ENCODE results near the gene PLEKHN1.

The PLEKHN1 gene

DNA sequence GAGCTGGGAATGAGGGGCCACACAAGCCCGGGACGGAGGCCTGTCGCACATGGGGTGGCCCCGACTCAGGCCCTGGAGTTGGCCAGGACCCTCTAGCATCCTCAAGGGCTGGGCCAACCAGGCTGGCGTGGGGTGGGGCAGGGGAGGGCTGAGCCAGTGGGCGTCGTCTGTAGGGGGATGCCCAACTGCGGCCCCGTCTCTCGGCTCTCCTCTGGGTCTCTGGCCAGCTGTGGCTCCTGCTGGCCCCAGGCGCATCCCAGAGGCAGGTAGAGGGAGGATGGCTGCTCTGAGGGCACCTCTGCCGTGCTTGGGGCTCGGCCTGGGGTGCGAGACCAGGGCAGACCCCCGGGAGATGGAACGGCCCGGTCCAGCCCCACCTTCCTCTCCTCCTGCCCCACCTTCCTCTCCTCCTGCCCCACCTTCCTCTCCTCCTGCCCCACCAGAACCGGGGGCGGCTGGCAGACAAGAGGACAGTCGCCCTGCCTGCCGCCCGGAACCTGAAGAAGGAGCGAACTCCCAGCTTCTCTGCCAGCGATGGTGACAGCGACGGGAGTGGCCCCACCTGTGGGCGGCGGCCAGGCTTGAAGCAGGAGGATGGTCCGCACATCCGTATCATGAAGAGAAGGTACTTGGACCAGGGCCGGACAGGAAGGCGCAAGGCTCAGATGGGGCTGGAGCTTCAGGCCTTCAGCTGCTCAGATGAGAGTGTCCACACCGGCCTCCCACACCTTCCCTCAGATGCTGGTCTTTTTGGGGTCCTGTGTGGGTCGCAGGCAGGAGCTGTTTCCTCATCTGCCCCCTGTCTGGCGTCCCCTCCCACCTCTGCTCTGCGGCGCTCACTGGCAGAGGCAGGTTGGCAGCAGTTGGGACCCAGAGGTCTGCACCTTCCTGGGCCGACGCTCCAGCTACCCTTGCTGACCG lies 36.3 kb upstream of the PLEKHN1 start:
- DNase-seq (ENCODE audit: low read depth, low spot score): no peak

DNA sequence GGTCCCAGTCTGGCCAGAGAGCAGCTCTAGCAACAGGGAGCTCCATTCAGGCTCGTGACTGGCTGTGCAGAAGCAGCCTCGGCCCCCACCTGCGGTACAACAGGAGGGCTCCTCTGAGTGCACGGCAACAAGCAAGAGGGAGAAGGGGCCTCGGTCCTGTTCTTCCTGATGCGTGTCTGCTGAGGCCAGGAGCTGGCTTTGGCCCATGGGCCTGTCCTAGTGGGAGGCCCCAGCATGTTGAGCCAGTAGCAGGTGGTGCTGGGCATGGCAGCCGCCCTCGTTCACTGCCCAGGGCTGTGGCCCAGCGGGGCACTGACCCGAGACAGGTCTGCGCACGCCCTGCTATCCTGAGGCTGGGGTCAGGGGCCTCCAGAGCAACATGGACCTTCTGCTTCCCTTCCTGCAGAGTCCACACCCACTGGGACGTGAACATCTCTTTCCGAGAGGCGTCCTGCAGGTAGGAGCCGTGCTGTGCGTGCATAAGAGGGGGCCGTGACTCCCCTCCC lies 35.6 kb upstream of the PLEKHN1 start:
- DNase-seq (ENCODE audit: low read depth, low spot score): no peak

DNA sequence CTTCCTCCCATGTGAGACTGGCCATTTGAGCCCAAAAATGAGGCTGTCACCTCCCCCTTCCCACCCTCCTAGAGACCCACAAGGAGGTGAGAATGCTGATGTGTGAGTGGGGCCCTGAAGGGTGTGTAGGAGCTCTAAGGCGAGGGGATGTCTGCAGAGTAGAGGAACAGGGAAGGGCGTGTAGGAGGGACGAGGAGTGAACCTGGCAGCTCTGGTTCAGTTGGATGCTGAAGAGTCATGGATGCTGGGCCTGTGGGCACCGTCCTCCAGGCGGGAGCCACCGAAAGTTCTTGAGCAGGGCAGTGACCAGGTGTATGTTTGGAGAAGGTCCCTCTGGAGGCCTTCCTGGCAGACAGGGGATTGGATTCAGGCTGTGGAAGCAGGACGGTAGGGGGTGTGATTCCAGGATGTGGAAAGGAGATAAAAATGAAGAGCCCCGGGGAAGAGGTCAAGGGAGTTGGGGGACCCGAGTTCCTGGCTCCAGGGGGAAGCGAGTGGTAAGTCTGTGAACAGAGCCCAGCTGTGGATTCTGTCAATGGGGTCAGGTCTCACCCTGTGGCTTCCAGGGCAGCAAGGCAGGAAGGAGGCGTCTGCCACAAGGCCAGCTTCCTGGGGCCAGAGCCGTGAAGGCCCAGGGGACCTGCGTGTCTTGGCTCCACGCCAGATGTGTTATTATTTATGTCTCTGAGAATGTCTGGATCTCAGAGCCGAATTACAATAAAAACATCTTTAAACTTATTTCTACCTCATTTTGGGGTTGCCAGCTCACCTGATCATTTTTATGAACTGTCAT lies 34.7 kb upstream of the PLEKHN1 start:
- no peak for DNase-seq (ENCODE audit: low read depth, low spot score)

DNA sequence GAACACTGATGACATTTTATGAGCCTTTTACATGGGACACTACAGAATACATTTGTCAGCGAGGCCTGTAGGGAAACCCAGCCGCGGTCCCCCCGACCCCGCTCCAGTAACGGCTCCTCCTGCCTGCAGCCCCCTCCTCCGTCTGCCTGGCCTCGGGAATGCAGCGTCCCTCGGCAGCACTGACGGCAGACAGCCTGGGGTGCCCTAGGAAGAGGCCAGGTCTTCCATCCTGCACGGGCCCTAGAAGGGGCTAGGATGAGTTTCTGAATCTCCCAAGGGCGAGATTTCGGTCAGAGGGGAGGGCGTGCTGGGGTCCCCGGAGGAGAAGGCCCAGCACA lies 34.1 kb upstream of the PLEKHN1 start:
- DNase-seq (ENCODE audit: low read depth, low spot score): no peak

DNA sequence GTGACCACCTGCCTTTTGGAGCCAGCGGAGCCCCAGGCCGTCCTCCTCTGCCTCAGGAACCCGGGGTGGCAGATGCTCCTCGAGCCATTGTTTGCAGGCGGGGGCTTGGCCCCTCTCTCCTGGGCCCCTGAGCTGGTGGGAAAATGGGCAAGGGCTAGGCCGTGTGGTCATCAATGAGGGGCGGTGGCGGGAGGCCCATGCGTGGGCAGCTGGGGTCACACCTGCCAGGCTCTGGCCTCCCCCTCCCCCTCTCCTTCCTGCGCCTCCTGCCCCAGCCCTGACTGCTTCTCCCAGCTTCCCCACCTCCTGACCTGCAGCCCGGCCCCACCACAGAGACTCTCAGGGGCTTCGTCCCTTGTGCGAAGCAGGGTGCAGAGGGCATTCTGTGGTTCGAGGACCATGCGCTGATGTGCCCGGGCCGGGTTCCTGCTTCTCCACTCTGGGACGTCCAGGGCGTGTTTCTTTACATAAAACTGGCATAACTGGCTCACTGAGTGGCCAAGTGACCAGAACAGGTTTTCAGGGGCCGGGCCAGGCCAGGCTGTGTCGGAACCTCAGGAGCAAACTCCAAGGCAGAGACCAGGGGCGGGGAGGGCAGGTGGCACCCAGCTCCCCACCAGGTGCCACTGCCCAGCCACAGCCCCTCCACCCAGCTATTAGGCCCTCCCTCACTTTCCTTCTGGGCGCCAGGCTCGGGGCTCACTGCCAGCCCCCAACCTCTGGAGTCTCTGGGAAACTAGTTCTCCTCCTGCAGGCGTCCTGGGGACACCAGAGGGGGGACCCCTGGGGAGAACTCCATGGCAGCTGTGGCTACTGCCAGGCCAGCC lies 33.3 kb upstream of the PLEKHN1 start:
- DNase-seq (ENCODE audit: low read depth, low spot score): no peak

DNA sequence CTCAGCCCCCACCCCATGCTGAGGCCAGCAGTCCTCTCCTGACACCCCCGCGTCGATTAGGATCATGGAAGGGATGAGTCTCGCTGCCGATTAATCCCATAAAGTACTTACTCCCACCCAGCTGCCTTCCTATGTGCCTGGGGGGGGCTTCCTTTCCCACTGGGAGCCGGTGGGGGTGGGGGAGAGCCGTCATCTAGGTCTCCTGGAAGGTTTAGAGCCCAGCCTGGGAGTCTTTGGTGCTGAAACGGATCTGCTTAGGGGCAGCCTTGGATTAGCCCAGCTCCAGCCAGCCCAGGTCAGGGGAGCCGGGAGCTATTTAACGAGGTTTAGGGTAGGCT lies 32.7 kb upstream of the PLEKHN1 start:
- DNase-seq (ENCODE audit: low read depth, low spot score): no peak

DNA sequence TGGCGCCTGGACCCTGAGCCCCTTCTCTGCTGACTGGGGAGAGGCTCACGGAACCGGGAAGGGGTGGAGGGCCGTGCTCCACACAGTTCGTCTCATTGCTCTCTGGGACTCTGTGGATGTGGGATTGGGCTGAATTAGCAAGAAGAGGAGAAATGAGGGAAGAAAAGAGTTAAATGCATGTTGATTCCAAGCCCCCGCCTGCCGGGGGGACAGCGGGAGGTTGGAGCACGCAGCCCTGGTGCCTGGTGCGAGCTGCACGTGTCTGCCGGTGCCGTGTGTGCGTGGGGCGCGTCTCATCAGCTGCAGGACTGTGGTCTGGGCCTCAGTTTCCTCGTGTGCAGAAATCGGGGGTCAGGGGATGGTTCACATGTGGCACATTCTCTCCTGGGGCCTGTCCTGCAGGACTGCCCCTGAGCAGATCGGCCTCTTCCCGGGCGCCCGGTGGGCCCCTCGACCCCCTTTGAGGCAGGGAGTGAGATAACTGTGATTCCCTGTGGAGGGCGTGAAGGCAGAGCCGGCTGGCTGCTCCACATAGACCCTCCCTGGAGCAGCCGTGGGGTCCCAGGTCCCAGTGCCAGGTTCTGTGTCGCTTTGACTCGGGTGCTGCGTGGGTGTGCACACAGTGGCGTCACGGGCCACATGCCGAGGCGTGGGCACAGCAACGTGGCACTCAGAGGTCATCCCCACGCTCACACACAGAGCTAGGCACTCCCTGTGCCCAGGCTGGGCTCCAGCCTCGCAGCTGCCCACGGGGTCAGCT lies 31.1 kb upstream of the PLEKHN1 start:
- no peak for DNase-seq (ENCODE audit: low read depth, low spot score)

DNA sequence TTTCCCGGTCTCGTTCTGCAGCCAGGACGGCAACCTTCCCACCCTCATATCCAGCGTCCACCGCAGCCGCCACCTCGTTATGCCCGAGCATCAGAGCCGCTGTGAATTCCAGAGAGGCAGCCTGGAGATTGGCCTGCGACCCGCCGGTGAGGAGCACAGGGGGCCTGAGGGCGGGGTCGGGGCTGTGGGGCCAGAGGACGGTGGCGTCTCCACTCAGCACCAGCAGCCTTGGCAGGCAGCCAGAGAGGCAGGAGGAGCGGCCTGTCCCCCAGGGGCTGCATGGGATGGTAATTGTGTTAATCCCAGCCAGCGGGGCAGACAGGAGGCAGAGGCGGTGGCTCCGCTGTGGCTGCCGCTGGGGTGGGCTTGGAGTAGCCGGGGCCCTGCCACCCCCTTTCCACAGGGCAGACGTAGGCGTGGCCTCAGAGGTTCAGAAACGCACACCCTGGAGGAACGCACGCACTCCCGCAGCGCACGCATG lies 30.5 kb upstream of the PLEKHN1 start:
- no peak for DNase-seq (ENCODE audit: low read depth, low spot score)

DNA sequence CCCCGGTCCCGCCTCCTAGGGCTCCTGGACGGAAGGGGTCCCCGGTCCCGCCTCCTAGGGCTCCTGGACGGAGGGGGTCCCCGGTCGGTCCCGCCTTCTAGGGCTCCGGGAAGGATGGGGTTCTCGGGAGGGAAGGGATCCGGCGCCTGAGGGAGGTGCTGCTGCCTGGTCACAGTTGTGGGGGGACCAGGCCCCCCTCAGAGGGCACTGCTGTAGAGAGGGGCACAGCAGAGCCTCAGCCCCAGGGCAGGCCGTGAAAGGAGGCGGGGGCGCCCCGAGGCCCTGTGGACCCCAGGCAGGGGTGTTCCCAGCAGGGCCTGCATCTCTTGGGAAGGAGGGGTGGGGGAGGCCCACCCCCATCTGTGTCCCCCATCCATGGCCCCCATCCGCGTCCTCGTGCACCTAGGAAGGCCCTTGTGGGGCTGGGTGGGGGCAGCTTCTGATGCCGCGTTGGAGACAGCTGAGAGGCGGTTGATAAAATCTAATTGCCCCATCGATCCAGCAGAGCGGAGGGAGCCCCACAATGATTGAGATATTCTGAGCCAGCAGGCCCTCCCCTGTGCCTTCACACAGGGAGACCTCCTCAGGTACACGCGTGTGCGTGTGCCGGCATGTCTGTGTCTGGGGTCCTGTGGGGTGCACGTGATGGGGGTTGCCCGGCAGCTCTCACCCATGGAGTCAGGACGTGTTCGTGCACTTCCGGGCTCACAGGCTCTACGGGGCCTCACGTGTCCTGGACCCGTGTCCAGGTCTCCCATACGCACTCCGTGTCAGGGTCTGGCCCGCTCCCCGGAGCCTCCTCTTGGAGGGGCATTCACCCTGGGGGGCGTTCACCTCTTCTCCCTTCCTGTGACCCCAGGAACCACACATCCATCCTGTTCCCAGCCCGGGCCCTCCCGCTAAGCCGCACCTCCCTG lies 29.7 kb upstream of the PLEKHN1 start:
- DNase-seq (ENCODE audit: low read depth, low spot score): no peak

DNA sequence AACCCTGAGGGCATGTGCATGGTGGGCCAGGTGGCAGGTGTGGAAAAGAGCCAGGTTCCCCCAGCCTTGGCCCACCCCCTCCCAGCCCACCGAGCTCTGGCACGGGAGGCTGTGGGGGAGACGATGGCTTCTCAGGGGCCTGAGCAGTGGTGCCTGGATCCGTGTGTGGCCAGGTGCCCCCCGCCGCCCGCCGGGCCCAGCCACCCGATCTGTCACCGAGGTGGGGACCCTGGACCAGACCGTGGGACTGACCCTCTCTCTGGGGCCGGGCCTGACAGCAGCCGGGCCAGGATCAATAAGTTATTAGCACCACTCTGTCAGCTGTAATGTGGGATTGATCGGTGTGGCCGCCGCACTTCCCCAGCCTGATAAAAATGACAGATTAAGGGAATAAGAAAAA lies 28.8 kb upstream of the PLEKHN1 start:
- DNase-seq (ENCODE audit: low read depth, low spot score): no peak

DNA sequence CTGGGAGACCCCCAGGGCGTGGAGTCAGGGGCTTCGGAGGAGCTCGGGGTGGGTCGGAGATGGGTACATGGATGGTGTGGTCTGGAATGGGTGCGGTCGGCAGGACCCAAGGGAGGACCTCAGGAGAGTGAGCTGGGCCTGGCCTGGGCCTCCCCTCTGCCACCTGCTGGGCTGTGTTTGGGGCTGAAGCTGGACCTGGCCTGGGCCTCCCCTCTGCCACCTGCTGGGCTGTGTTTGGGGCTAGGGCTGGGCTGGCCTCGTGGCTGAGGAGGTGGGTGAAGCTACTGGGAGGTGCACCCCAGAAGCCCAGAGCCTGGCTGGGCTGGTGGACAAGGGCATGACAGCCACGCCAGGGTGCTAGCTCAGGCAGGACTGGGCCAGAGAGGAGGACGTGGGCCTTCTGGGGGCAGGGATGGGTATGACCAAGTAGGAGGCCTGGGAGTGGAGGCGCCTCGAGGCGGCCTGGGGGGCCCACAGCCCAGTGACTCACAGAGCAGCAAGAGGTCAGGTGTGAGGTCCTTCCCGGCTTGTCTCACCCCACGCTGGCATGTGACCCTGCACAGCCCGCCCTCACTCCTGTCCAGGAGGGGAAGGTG lies 28.1 kb upstream of the PLEKHN1 start:
- no peak for DNase-seq (ENCODE audit: low read depth, low spot score)

DNA sequence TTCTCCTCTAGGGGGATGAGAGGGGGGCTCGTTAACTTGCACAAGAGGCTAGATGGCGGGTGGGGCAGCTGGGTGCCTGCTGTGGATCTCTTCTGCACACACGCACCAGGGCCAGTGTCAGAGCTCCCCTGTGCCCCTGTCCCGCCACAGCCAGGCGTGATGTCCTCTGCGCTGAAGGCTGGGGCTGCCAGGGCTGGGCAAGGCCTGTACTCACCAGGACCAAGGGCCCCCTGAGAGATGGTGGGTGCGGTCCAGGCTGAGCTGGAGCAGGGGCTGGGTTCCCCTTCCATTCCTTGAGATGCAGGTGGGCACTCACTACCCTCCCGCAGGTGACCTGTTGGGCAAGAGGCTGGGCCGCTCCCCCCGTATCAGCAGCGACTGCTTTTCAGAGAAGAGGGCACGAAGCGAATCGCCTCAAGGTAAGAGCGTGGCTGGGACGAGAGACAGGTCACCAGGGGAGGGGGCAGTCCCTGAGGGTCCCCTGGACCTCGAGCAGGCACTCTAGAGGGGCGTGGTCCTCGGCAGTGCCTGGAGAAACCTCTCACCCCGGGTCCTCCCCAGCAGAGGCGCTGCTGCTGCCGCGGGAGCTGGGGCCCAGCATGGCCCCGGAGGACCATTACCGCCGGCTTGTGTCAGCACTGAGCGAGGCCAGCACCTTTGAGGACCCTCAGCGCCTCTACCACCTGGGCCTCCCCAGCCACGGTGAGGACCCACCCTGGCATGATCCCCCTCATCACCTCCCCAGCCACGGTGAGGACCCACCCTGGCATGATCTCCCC lies 27.4 kb upstream of the PLEKHN1 start:
- DNase-seq (ENCODE audit: low read depth, low spot score): no peak

DNA sequence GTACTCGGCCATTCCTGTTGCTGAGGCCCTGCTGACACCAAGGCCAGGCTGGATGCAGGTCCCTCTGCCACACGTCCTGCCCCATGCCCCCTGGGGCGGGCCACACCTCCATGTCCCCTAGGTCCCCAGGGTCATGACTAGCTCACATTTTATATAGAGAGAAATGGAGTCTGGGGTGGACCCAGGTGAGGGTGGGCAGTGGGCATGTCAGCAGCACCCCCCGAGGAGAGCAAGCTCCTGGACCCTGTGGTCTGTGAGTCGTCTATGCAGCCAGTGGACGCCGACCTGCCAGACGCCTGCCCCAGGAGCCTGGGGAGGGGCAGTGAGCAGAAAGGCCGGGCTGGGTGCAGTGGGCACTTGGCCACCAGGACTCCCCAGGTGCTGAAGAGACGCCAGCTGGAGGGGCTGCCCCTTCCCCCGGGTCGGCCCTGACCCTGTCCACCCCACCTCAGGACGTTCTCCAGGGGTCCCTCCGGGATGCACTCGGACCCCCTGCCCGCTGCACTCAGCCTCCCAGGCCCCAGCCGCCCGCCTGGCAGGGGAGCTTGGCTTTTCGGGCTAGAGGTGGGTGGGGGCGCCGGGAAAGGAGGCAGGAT lies 26.7 kb upstream of the PLEKHN1 start:
- no peak for DNase-seq (ENCODE audit: low read depth, low spot score)

DNA sequence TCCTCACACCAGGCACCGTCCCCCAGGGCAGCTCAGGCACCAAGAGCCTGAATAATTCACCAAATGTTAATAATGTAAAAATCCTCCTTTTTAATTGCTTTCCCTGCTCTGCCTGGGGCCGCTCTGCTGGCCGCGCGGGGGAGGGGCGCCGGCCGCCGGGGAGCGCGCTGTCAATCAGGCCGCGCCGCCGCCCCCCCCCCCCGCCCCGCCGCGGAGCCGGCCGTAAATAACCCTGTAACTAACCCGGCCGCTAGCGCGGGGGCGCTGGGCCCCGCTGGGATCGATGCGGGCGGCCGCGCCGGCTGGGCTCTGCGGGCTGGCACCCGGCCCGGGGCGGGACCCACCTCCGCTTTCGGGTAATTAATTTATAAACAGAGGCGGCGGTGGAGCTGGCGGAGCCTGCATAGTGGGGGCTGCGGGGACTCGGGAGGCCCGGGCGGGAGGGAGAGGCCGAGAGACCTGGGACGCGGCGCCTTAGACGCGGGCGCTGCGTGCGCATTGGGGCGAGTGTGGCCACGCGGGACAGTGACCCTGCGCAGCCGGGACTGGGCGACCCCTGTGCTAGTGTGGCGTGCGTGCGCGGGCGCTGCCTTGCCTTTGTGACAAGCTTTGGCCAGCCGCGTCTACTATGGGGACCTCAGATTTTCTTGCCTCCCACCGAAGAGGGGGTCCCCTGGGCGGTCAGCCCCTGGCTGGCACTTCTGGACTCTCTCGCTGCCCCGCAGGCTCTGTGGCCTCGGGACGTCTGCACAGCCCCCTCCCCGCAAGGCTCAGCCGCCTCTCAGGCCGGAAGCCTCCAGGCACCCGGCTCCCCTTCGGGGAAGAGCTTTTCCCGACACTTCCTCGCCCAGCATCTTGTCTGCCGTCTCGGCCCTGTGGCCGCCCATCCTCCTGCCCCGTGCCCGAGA lies 25.9 kb upstream of the PLEKHN1 start:
- no peak for DNase-seq (ENCODE audit: low read depth, low spot score)

DNA sequence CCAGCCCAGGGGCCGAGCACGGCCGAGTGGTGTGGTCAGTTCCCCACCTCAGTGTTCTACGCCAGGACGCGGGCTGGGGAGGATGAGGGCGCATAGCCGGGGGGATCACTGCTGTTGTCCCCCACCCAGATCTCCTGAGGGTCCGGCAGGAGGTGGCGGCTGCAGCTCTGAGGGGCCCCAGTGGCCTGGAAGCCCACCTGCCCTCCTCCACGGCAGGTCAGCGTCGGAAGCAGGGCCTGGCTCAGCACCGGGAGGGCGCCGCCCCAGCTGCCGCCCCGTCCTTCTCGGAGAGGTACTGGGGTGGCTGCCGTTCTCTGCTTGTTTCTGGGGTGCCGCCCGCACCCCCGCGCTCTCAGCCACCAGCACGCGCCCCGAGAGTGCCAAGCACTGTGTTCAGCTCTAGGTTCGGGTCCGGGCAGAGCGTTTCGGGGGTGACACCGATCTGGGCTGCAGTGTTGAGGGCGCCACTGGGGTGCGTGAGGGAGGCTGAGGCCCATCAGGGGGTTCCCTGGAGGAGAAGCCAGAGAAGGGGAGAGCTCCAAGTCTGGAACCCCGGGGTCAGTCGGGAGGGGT lies 25.2 kb upstream of the PLEKHN1 start:
- DNase-seq (ENCODE audit: low read depth, low spot score): no peak

DNA sequence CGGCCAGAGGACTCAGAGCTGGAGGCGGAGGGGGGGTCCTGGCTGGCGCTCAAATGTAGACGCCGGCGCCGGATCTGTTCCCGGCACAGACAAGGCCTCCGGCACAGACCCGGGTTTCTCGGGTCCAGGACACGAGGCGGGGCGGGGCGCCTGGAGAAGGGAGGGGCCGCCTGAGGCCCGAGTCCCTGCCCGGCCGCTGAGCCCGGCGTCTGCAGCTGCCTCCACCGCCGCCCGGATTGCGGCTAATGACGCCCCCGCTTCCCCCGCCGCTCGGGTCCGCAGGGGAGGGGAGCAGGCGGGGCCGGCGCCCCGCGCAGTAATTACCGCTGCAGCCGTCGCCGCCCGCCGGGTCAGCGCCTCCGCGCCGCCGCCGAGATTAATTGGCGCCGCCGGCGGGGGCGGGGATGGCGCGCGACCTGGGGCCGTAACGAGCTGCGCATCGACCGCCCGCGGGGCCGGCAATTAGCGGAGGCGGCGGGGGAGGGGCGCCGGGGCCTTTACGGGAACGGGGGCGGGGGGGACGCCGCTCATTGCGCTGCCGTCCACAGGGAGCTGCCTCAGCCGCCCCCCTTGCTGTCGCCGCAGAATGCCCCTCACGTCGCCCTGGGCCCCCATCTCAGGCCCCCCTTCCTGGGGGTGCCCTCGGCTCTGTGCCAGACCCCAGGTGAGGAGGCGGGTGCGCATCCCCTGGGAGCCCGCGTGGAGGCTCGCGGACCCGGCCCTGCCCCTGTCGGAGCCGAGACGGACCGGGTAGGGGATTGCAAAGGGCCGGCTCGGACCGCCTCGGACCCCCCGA lies 24.5 kb upstream of the PLEKHN1 start:
- no peak for DNase-seq (ENCODE audit: low read depth, low spot score)
